ENCODE results near the gene TSPAN3. TPM values are rescaled to one million over a fixed set of nuclear protein-coding genes. Genes with fewer than 3 reads are reported as not detected.

Gene TSPAN3
- total RNA-seq, 1 donor from 2014 or later, result 292 TPM

DNA sequence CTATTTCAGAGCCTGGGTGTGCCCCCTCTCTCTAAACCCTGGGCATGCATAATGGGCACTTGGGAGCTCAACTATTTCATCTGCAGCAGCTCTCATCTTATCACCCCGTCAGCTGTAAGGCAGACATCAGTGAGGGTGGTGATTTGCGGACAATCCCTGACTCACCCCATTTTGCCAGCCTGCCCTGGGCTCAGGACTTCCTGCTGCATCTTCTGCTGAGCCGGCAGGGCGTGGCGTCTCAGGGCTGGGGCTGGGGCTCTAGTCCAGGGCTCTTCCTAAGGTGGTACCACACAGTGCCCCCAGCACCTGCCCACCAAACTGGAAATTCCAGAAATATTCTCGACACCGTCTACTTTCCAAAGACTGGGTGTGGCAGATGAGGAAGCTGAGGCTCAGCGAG, 76.9 kb downstream of the TSPAN3 start:
- H3K9me3 ChIP-seq, result no peaks in the 10 kb centered on the region
- H3K36me3 ChIP-seq, result no peaks in the 10 kb centered on the region
- peak; percentile 78 for DNase-seq
- no peaks in the 10 kb centered on the region for H3K27me3 ChIP-seq (ENCODE audit: low read depth)
- ATAC-seq, result peak; percentile 43 to 63
- H3K4me3 ChIP-seq, result no peak overlapping the region
- peak overlapping the region; percentile 77 for H3K27ac ChIP-seq
- intact Hi-C loops (cut with DNase I), result no loop called here
- TF ChIP-seq, protein P1, sequence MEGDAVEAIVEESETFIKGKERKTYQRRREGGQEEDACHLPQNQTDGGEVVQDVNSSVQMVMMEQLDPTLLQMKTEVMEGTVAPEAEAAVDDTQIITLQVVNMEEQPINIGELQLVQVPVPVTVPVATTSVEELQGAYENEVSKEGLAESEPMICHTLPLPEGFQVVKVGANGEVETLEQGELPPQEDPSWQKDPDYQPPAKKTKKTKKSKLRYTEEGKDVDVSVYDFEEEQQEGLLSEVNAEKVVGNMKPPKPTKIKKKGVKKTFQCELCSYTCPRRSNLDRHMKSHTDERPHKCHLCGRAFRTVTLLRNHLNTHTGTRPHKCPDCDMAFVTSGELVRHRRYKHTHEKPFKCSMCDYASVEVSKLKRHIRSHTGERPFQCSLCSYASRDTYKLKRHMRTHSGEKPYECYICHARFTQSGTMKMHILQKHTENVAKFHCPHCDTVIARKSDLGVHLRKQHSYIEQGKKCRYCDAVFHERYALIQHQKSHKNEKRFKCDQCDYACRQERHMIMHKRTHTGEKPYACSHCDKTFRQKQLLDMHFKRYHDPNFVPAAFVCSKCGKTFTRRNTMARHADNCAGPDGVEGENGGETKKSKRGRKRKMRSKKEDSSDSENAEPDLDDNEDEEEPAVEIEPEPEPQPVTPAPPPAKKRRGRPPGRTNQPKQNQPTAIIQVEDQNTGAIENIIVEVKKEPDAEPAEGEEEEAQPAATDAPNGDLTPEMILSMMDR (IDR thresholded peaks at IDR 0.05), result no peak
- peaks cover 40% of the 10 kb centered on the region for H3K4me1 ChIP-seq

DNA sequence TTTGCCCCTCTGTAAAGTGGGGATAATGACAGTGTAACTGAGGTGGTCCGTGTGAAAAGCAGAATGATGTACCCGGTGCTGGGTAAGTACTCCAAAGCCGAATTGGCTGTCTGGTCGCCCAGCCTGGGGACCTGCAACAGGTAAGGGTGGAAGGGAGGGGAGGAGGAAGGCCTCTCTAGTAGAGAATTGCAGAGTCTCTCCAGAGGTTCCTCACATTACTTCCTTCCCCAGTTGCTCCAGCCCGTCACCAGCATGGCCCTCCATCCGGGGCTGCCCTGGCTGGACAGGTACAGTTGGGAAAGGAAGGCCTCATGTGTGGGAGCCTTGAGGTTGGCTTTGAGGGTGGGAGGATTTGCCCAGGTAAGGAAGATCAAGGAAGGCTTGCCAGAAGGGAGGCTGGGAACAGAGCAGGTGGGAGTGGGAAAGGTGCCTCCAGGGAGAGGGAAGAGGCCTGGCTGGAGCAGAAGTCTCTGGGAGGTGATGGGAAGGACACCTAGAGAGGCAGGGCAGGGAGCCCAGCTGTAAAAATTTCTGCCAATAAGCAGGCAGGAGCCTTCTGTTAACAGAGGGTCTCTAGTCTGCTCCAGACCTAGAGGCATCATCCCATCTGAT, 77.7 kb downstream of the TSPAN3 start:
- TF ChIP-seq, protein P1 (IDR thresholded peaks at IDR 0.05), result no peak
- intact Hi-C loops (cut with DNase I), result no loop called here
- H3K9me3 ChIP-seq, result no peaks in the 10 kb centered on the region
- no peak for ATAC-seq
- H3K4me1 ChIP-seq, result peaks cover 42% of the 10 kb centered on the region
- DNase-seq, result no peak
- H3K27me3 ChIP-seq (ENCODE audit: low read depth), result no peaks in the 10 kb centered on the region
- H3K36me3 ChIP-seq, result no peaks in the 10 kb centered on the region
- H3K27ac ChIP-seq, result no peak overlapping the region
- H3K4me3 ChIP-seq, result no peak overlapping the region

DNA sequence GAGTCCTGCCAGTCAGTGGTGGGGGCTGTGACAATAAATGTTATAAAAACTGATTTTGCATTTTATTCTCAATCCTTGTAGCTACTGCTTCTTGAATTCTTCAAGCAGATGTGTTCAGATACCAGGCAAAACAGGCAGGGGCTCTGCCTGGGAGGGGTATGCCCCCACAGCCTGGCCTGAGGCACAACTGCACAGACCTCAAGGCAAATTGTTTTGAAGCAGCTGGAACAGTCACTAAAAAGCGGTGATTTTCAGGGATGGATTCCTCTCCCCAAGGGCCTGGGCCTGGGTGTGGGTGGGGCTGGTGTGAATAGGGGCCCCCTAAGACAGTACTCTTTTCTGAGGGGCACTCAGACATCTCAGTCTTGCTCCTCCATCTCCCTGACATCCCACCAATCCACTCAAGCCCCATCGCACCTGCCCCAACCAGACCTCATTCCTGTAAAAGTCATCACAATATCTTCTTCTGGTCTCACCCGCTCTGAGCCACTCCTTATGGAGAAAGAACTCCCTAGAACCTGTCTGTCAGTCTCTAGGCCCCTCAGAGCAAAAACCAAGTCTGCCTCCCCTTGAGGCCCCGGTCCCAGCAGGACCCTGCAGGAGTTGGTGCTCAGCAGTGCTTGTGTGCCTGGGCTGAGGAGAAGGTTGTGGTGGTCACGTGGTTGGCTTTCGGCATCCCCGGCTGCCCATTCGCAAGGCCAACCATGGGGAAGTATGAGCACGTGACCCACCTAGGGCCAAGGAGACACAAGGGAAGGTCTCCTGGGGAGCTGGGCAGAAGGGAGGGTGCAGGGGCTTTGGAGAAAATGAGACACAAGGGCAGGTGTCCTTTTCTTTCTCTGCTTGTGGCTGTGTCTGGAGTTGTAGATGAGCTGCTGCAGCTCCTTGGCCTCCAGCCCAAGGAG, 78.9 kb downstream of the TSPAN3 start:
- Histone ChIP-seq H3K27me3 (ENCODE audit: low read depth) (no peaks in the 10 kb centered on the region), H3K4me1 (peaks cover 48% of the 10 kb centered on the region), H3K4me3 (no peak overlapping the region), H3K27ac (no peak overlapping the region), H3K9me3 (no peaks in the 10 kb centered on the region), H3K36me3 (no peaks in the 10 kb centered on the region)
- DNase-seq, result peak; percentile 73
- peak in 1 of 2 donors; percentile 15 for ATAC-seq
- intact Hi-C loops (cut with DNase I), result no loop called here
- TF ChIP-seq, protein P1 (IDR thresholded peaks at IDR 0.05), result no peak

Other genes starting within 250 kb of the TSPAN3 start
- 34.2 TPM for gene SCAPER, start 165.8 kb downstream of the TSPAN3 start, total RNA-seq
- gene RCN2, start 139.4 kb downstream of the TSPAN3 start, total RNA-seq, result 32.8 TPM
- 18.4 TPM for gene PSTPIP1, start 76.0 kb downstream of the TSPAN3 start, total RNA-seq

Measured in lower lobe of right lung (tissue), 2 donors.